ENCODE measurements around the gene TRMT112.

DNA sequence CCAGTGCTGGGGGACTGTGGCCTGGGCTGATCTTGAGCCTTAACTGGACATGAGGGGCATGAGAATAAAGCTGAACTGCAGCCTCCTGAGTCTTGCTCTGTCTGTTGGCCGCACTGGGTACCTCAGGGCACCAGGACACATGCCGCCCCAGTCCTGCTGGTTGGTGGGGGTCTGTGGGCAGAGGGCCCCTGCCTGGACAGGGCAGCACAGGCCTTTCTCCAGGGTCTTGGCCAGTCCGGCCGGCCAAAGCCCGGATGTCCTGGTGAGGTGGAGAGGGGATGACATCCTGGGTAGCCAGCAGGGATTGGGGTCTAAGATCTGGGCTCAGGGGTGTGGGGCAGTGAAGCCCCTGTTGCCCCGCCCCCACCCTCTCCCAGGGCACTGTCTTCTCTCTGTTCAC lies 40.1 kb upstream of the TRMT112 start:
- no peak for TF ChIP-seq PBX3 (IDR thresholded peaks at IDR 0.05; ENCODE audit: insufficient replicate concordance, low read depth, low read length)
- no peak for TF ChIP-seq SP1 (IDR thresholded peaks at IDR 0.05; ENCODE audit: low read depth, low read length)
- TF ChIP-seq, protein P1, sequence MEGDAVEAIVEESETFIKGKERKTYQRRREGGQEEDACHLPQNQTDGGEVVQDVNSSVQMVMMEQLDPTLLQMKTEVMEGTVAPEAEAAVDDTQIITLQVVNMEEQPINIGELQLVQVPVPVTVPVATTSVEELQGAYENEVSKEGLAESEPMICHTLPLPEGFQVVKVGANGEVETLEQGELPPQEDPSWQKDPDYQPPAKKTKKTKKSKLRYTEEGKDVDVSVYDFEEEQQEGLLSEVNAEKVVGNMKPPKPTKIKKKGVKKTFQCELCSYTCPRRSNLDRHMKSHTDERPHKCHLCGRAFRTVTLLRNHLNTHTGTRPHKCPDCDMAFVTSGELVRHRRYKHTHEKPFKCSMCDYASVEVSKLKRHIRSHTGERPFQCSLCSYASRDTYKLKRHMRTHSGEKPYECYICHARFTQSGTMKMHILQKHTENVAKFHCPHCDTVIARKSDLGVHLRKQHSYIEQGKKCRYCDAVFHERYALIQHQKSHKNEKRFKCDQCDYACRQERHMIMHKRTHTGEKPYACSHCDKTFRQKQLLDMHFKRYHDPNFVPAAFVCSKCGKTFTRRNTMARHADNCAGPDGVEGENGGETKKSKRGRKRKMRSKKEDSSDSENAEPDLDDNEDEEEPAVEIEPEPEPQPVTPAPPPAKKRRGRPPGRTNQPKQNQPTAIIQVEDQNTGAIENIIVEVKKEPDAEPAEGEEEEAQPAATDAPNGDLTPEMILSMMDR (IDR thresholded peaks at IDR 0.05 in 2 of 3, conservative IDR thresholded peaks at IDR 0.05 in 1 of 3; ENCODE audit: control insufficient read depth in 2 of 3, extremely low read depth in 1 of 3, insufficient read depth in 1 of 3, low read depth in 3 of 3, low read length in 3 of 3) = no peak
- TF ChIP-seq YY1 (IDR thresholded peaks at IDR 0.05; ENCODE audit: low read depth, low read length) = no peak
- TF ChIP-seq TAF1 (IDR thresholded peaks at IDR 0.05; ENCODE audit: borderline replicate concordance, low read depth, low read length) = no peak
- TF ChIP-seq, protein P2, sequence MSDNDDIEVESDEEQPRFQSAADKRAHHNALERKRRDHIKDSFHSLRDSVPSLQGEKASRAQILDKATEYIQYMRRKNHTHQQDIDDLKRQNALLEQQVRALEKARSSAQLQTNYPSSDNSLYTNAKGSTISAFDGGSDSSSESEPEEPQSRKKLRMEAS (IDR thresholded peaks at IDR 0.05; ENCODE audit: low read depth, low read length) = no peak
- TF ChIP-seq CEBPB (IDR thresholded peaks at IDR 0.05; ENCODE audit: borderline replicate concordance in 1 of 2, low read depth in 2 of 2, low read length in 2 of 2) = no peak

Measured in GM12878 (cell line).